ENCODE data around the gene HERC2.
"Not testable (repeated sequence)": the region's sequence is repeated elsewhere in the genome, so short reads cannot be mapped to it uniquely, and the experiment has no call there.

HERC2 gene, protein sequence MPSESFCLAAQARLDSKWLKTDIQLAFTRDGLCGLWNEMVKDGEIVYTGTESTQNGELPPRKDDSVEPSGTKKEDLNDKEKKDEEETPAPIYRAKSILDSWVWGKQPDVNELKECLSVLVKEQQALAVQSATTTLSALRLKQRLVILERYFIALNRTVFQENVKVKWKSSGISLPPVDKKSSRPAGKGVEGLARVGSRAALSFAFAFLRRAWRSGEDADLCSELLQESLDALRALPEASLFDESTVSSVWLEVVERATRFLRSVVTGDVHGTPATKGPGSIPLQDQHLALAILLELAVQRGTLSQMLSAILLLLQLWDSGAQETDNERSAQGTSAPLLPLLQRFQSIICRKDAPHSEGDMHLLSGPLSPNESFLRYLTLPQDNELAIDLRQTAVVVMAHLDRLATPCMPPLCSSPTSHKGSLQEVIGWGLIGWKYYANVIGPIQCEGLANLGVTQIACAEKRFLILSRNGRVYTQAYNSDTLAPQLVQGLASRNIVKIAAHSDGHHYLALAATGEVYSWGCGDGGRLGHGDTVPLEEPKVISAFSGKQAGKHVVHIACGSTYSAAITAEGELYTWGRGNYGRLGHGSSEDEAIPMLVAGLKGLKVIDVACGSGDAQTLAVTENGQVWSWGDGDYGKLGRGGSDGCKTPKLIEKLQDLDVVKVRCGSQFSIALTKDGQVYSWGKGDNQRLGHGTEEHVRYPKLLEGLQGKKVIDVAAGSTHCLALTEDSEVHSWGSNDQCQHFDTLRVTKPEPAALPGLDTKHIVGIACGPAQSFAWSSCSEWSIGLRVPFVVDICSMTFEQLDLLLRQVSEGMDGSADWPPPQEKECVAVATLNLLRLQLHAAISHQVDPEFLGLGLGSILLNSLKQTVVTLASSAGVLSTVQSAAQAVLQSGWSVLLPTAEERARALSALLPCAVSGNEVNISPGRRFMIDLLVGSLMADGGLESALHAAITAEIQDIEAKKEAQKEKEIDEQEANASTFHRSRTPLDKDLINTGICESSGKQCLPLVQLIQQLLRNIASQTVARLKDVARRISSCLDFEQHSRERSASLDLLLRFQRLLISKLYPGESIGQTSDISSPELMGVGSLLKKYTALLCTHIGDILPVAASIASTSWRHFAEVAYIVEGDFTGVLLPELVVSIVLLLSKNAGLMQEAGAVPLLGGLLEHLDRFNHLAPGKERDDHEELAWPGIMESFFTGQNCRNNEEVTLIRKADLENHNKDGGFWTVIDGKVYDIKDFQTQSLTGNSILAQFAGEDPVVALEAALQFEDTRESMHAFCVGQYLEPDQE (N-terminal part only)

DNA sequence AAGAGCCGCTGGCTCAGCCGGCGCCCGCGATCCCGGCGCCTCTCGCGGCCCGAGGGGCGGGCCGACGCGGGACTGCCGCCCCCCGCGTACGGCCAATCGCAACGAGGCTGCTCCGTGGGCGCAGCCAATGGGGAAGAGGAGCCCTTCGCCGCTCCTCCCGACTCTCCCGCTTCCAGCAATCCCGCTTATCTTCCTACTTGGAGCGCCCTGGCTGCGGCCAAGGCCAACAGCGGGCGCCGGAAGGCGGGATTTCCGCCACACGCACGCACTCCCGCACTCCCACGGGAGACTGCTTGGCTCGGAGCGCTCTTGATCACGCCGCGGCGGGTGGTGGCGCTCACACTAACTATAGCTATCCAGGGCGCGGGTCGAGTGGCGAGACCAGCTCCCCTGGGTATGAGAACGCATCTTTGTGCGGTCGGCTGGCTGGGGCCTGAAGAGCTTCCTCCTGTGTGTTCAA is at the start of gene HERC2:
Gene HERC2 (minus strand): TSS at position 51 of the 460 bp plus-strand sequence. CDS start 746 bp downstream, outside the sequence.
- not testable (repeated sequence) for DNase-seq

DNA sequence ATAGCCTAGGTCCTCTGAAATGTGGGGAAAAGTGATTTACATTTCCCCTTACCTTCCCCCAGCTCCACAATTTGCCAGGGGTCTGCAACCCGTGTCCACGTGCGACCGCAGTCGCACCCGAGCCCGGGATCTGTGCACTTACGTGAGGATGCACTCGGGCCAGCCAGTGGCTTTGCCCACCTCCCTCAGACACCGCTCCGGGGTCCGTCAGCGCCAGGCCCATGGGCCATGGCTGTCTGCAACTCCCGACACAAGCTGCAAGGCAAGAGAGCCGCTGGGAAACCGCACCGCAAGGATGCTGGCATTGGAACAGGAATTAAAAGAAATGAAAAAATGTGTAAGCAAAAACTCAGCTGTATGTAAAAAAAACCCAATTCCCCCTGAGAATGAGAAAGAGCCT is 43.5 kb upstream of the HERC2 start:
- DNase-seq, result not testable (repeated sequence)

DNA sequence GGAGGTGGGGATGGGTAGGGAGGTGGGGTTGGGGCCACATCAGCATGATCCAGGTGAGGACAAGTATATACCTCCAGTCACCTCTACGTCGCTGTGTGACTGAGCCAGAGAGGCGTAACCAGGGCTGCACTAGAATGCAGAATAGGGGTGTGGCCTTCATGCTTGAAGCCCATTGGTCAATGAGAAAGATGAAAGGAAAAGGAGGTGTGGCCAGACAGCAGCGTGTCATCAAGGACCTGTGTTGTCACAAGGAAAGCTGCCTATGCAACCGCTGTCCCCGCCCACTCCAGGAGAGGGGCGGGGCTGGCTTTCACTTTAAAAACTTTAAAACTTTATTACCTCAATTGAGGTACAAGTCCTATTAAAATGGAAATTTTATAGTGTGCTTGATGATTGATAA is 36.0 kb upstream of the HERC2 start, which contains the start of gene GOLGA6L24:
Gene GOLGA6L24 (minus strand): TSS at position 101 of the 400 bp plus-strand sequence. CDS start 61 bp downstream, at position 40.
- not testable (repeated sequence) for DNase-seq

DNA sequence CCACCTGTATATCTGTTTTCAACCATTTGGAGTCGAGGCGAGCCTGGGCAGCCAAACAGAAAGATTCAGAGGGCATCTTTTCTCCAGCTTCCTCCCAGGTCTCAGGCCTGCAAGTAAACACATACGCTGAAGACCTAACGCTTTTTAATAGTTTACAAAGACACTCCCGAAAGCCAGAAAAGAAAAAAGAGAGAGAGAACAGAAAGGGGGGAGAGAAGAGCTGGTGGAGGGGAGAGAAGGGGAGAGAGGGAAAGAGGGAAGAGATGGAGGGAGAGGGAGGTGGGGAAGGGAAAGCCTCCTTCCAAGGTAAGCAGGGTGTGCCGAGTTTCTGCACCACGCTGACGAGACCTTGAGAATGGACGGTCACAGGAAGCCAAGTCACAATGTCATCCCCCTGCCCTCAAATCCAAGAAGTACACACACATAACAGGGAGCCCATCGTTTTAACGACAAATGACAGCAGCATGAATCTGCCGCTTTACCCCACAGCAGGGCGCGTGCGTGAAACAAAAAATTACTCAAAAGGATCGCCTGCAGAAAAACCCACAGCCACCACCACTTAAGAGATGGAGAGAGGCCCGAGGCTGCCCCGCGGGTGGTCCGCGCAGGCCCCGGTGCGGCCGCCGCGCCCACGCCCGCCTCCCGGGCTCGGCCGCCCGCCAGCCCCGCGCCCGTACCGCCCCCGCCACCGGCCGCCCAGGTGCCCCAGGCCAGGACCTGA is 461 bp downstream of the HERC2 start:
- not testable (repeated sequence) for DNase-seq

DNA sequence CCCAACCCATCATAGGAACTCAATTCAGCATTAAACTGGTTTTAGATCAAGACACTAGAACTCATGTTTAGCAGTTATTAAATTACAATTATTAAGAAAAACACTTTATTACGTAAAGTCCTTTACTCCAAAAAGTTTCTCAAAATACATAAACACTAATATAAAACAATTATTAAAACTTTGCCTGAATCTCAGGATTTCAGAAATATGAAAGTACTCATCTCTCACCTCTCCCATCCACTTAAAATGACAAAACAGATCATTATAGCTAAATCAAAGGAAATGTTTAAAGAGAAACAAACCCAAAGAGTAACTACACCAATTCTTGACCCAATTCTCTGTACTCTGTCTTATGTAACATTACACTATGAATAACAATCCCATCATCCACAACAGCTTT is 2.3 kb downstream of the HERC2 start:
- DNase-seq, result not testable (repeated sequence)

DNA sequence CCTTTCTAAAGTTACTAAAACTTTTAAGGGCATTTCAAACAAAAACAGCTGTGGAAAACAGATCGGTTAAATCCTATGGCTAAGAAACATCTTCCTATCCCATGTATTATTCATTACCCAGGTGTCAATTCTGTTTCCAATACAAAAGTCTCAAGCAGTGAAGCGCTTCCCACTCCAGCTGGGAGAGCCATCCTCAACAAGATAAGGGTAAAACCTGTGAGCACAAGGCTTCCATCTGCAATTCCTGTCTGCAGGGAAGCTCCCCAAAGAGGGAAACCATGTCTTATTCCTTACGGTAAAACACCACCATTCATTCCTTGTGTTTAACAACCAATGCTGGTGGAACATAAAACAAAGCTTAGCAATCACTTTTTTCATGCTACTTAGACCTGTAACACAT is 3.2 kb downstream of the HERC2 start:
- not testable (repeated sequence) for DNase-seq

DNA sequence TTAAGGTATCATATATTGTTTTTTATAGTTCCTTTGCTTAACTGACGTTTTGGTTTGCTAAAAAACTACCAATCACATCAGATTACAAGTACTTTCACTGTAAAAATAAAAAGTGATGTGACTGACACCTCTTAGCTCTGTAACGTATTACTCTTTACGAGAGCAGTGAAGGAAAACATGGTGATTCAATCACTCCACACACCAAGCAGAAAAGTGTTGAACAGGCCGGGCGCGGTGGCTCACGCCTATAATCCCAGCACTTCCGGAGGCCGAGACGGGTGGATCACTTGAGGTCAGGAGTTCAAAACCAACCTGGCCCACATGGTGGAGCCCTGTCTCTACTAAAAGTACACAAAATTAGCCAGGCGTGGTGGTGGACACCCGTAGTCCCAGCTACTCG is 3.9 kb downstream of the HERC2 start:
- not testable (repeated sequence) for DNase-seq

DNA sequence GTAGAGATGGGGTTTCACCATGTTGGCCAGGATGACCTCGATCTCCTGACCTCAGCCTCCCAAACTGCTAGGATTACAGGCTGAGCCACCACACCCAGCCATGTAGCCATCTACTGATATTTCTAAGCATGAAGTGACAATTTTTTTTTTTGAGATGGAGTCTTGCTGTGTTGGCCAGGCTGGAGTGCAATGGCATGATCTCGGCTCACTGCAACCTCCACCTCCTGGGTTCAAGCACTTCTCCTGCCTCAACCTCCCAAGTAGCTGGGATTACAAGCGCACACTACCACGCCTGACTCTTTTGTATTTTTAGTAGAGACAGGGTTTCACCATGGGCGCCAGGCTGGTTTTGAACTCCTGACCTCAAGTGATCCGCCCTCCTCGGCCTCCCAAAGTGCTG is 5.0 kb downstream of the HERC2 start:
- not testable (repeated sequence) for DNase-seq

DNA sequence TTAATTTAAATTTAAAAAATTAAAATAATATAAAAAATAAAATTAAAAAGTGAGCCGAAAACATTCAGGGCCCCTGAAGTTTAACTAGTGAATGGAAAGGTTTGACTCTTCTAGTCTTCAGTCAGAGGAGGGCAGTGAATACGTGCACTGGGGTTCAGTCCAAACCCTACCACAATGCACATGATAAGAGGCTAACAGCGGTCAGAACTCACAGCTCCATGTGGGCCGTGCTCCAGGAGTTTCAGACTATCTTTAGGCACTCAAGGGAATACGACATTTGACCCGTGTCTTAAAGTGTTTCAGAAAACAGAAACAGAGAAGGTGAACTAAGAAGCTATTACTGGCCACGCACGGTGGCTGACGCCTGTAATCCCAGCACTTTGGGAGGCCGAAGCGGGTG is 11.5 kb downstream of the HERC2 start:
- not testable (repeated sequence) for DNase-seq

DNA sequence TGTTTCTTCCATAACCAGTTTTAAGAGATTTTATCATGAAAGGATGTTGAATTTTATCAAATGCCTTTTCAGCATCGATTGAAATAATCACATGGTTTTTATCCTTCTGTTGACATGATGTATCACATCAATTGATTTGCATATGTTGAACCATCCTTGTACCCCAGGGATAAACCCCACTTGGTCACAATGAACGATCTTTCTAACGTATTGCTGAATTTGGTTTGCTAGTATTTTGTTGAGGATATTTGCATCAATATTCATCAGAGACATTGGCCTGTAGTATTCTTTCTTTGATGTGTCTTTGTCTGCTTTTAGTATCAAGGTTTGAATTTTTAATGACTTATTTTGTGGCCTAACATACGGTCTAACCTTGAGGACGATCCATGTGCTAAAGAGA is 13.3 kb downstream of the HERC2 start:
- not testable (repeated sequence) for DNase-seq

DNA sequence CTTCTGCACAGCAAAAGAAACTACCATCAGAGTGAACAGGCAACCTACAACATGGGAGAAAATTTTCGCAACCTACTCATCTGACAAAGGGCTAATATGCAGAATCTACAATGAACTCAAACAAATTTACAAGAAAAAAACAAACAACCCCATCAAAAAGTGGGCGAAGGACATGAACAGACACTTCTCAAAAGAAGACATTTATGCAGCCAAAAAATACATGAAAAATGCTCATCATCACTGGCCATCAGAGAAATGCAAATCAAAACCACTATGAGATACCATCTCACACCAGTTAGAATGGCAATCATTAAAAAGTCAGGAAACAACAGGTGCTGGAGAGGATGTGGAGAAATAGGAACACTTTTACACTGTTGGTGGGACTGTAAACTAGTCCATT is 16.3 kb downstream of the HERC2 start:
- DNase-seq, result not testable (repeated sequence)

DNA sequence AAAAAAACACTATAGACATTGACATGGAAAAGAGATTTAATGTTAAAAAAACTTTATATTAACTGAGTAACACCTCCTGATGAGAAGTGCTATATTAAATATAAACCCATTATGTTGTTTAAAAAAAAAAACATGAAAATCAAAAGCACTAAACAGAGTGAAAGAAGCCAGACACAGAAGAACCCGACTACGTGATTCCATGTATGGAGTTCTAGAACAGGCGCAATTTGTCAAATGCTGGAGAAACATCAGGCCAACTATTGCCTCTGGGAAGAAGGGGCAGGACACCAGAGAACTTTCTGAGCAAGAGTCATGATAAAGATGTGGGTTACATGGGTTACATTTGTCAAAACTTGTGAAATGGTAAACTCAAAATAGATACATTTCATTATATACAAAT is 24.5 kb downstream of the HERC2 start:
- DNase-seq, result not testable (repeated sequence)

DNA sequence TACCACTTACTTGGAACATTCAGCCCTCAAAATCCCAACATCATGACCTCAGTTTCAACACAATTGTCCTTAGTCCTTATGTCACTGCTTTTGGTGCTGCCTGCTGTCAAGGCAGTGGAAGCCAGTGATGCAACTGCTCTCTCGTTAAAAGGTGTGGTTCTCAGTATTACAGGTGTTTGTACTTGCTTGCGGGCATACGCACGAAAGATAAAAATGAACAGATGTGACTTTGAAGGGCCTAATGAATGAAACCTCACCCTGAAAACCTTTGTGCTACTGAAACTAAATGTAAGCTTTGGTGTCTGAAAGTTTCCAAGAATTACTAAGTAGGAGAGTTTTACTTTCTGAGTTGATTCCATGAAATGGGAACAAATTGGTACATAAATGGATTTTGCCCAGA is 25.2 kb downstream of the HERC2 start:
- DNase-seq, result not testable (repeated sequence)

DNA sequence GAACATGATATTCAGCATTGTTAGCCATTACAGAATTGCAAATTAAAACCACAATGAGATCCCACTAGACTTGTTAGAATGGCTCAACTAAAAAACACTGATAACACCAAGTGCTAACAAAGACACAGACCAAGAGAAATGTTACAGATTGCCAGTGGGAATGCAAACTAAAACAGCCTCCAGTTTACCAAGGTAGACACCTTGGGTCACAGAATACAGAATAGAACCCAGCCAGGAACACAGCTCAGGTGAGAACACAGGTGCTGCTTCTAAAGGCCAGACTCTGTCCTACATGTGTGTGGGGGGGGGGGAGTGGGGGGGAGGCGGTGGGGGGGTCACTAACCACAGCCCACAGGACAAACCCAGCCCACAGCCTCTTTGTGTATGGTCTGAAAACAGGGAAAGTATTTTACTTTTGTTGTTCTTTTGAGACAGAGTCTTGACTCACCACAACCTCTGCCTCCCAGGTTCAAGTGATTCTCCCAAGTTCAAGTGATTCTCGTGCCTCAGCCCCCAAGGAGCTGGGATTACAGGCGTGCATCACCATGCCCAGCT is 26.9 kb downstream of the HERC2 start:
- not testable (repeated sequence) for DNase-seq

DNA sequence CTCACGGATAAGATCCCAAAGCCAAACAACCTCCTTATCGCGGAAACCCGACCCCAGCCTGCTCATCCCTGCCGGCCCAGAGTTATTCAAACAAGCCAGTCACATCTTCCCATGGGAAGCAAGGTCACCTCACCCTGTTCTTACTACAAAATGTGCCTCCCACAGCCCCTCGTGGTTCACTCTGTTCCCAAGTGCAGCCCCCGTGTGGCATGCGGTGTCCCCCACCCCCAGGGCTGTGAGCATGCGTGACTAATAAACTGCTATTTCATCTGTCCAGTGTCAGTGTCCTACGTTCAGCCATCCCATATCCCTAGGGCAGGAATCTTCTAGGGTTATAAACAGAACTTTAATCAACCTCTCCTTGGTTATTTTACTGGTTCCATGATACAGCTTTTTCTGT is 27.4 kb downstream of the HERC2 start:
- not testable (repeated sequence) for DNase-seq

DNA sequence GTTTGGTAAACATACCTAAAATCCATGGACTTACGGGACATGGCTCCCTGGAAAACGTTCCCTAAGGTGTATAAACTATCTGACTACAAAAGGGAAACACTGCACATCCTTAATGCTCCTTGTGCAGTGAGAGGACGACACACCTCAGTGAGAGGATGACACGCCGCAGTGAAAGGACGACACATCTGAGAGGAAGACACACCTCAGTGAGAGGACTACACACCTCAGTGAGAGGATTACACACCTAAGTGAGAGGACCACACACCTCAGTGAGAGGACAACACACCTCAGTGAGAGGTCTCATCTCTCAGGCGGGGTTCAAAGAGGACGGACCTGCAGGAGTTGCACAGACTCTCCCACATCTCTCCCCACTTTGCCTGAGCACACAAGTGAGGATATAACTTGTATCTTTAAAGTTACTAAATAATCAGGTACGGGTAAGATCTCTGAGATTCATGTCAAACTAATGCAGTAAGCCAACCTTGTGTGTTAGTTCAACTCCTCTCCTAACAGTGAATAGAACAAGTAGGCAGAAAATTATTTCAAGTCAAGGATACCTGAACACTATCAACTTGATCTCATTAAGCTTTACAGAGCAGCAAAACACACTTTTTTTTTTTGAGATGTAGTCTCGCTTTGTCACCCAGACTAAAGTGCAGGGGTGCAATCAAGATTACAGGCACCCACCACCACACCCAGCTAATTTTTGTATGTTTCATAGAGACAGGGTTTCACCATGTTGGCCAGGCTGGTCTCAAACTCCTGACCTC is 32.1 kb downstream of the HERC2 start:
- no peak for DNase-seq

DNA sequence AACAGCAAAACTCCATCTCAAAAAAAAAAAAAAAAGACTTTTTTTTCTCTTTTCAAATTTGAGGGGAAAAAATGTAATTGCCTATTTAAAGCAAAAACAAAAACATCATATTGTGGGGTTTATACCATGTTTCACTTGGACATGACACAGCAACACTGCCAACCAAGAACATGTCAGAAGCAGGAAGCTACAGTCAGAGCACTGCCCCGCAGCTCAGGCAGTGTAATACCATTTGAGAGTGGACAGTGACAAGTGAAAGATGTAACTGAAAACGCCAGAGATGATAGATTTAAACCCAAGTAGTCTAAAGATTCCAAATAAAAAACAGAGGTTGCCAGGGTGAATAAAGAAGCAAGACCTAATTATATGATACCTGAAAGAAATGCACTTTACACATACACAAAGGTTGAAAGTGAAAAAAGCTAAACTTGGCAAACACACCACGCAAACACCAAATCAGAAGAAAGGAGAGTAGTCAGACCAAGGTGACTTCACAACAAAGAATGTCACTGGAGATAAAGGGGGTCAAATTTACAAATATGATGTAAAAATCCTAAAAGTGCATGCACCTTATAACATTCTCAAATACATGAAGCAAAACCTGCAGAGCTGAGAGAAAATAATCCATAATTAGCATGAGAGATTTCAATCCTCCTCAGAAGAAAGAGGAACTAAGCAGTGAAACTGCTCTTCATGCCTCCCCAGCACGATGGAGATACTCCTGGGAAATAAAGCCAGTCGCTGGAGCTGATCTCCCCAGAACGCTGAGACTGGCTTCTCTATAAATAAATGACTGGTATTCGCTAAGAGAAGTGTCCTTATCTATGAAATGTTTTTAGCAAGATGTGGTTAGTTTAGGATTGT is 32.9 kb downstream of the HERC2 start:
- not testable (repeated sequence) for DNase-seq

DNA sequence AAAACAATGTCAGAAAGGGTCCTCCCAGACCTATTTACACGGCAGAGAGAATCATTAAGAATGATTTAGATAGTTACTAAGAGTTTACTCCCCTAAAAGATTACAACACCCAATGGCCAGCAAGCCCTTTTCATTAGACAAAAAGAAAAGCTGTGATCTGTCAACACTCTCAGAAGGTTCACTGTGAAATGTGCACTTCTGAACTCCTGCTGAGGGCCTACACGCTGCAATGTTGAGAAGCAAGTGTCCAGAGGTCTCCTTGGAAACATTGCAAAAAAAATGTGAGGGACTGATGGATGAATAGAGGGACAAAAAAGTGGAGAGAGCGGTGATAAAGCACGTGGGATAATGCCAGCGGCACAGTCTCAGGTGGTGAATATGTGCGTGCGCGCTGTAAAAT is 35.3 kb downstream of the HERC2 start:
- DNase-seq, result not testable (repeated sequence)

DNA sequence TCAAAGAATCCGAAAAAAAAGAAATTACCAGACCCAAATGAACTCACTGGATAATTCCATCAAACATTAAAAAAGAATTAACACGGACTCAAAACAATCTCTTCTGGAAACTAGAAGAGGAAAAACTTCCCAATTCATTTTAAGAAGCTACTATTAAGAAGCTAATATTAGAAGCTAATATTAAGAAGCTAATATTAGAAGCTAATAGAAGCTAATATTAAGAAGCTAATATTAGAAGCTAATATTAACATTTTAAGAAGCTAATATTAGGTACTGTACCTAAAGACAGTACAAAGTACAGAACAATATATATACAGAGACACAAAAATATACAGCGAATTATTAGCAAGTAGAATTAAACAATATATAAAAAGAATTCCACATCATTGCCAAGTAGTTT is 35.9 kb downstream of the HERC2 start:
- DNase-seq, result no peak

DNA sequence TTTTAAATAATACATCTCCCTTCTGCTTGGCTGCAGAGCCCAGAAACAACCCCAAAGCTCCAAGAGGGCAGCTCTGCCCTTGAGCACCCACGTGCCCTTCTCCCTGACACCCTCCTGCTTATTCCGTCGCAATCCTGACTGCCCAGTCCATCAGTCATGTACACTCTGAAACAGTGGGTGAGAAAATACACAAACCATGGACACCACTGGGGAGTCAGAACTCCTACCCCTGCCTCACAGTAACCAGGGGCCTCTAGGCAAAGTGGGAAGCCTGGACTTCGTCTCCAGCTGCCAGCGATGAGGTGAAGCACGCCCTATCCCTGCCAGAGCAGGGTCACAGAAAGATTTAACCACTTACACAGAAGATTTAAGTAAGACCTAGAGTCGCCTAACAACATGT is 40.1 kb downstream of the HERC2 start:
- no peak for DNase-seq

All from AML-193 (cell line).